Loucy (cell line): ENCODE results near the gene KIRREL3.

Experiments
- EZH2phosphoT487 ChIP-seq: fragments of 200-600 bp; IDR thresholded peaks from 2 replicates; pipeline ENCODE4 v1.6.1; 2018; ENCODE audit warnings: antibody characterized with exemption, mild to moderate bottlenecking, moderate library complexity, borderline replicate concordance
- TF ChIP-seq, protein P1 (sequence below): fragments of 200-600 bp; sonication (generic); conservative IDR thresholded peaks from 2 replicates; pipeline ENCODE4 v1.5.1; 2014; ENCODE audit warnings: mild to moderate bottlenecking, antibody characterized with exemption, low read length

DNA sequence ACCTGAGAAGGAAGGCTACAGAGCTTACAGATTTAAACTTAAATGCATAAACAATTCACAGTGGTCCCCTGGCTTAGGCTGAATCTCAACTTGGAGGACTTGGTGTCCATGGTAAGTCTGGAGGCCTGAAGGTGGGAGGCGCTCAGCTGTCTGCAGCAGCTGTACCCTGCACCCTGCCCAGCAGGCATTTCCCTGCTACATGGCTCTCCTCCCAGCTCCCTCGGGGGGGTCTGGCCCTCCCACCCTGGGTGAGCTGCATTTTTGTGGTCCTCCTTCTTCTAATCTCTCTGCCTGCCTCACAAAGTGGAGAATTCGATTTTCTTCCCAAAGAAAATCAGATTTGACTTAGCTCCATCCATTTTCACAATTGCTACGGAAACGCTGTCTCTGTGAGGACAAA lies 273.2 kb downstream of the KIRREL3 start:
- TF ChIP-seq, protein P1, sequence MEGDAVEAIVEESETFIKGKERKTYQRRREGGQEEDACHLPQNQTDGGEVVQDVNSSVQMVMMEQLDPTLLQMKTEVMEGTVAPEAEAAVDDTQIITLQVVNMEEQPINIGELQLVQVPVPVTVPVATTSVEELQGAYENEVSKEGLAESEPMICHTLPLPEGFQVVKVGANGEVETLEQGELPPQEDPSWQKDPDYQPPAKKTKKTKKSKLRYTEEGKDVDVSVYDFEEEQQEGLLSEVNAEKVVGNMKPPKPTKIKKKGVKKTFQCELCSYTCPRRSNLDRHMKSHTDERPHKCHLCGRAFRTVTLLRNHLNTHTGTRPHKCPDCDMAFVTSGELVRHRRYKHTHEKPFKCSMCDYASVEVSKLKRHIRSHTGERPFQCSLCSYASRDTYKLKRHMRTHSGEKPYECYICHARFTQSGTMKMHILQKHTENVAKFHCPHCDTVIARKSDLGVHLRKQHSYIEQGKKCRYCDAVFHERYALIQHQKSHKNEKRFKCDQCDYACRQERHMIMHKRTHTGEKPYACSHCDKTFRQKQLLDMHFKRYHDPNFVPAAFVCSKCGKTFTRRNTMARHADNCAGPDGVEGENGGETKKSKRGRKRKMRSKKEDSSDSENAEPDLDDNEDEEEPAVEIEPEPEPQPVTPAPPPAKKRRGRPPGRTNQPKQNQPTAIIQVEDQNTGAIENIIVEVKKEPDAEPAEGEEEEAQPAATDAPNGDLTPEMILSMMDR = no peak
- no peak for TF ChIP-seq EZH2phosphoT487
